HepG2 (cell line): ENCODE data around the gene GRB2. TPM values are rescaled to one million over a fixed set of nuclear protein-coding genes. Genes with fewer than 3 reads are reported as not detected.

Source experiments
- CBX1 ChIP-seq: IDR thresholded peaks from one replicate; pipeline ENCODE4 v1.6.1; 2016; ENCODE audit warnings: antibody characterized with exemption, low read depth
- FOSL1 ChIP-seq: sonication (generic); formaldehyde crosslinking; IDR thresholded peaks from 2 replicates; pipeline ENCODE4 v1.9.0; 2021; ENCODE audit warnings: missing genetic modification reagents, borderline replicate concordance
- HHEX ChIP-seq: IDR thresholded peaks from 2 replicates; pipeline ENCODE4 v1.6.1; 2016; ENCODE audit warnings: control low read depth
- KDM6A ChIP-seq: IDR thresholded peaks from 2 replicates; pipeline ENCODE4 v1.6.1; 2016; ENCODE audit warnings: low read depth
- MAFK ChIP-seq, 2 experiments: IDR thresholded peaks in 1 of 2; conservative IDR thresholded peaks in 1 of 2; 2 replicates each; pipeline ENCODE4 v1.6.1; 2011; ENCODE audit warnings: improper control_type of control experiment in 2 of 2, low read length in 2 of 2
- NFE2 ChIP-seq: sonication (generic); formaldehyde crosslinking; IDR thresholded peaks from 2 replicates; pipeline ENCODE4 v1.4.0; 2020; ENCODE audit warnings: missing genetic modification reagents
- NFRKB ChIP-seq: fragments of 450-650 bp; IDR thresholded peaks from 2 replicates; pipeline ENCODE4 v1.6.1; 2017
- PHF20 ChIP-seq: sonication (generic); formaldehyde crosslinking; IDR thresholded peaks from 2 replicates; pipeline ENCODE4 v1.5.0; 2020; ENCODE audit warnings: mild to moderate bottlenecking, missing genetic modification reagents
- SMYD3 ChIP-seq: sonication (generic); formaldehyde crosslinking; IDR thresholded peaks from 2 replicates; pipeline ENCODE4 v1.8.1; 2023; ENCODE audit warnings: mild to moderate bottlenecking, missing genetic modification reagents
- ZC3H4 ChIP-seq: sonication (generic); formaldehyde crosslinking; IDR thresholded peaks from 2 replicates; pipeline ENCODE4 v1.4.0; 2020; ENCODE audit warnings: missing genetic modification reagents, borderline replicate concordance
- ZNF24 ChIP-seq: fragments of 450-650 bp; IDR thresholded peaks from 2 replicates; pipeline ENCODE4 v1.6.1; 2017; ENCODE audit warnings: antibody characterized with exemption, mild to moderate bottlenecking
- ZNF558 ChIP-seq: sonication (generic); formaldehyde crosslinking; IDR thresholded peaks from 2 replicates; pipeline ENCODE4 v1.9.0; 2022; ENCODE audit warnings: mild to moderate bottlenecking, missing genetic modification reagents, borderline replicate concordance
- ZNF746 ChIP-seq: sonication (generic); formaldehyde crosslinking; IDR thresholded peaks from 2 replicates; pipeline ENCODE4 v1.8.0; 2022; ENCODE audit warnings: mild to moderate bottlenecking, missing genetic modification reagents
- ZSCAN20 ChIP-seq: sonication (generic); formaldehyde crosslinking; IDR thresholded peaks from 2 replicates; pipeline ENCODE4 v1.4.0; 2020; ENCODE audit warnings: missing genetic modification reagents, mild to moderate bottlenecking, borderline replicate concordance
- polyA plus RNA-seq, 8 experiments: library from polyadenylated mRNA; depleted of rRNA in 3 of 8; stranded (reverse) in 7 of 8; unstranded in 1 of 8; fragments of >200 nt; fragmentation: Illumina TruSeq in 4 of 8; extraction: Trizol in 4 of 8; gene quantifications; 2 replicates each; pipeline versions ENCODE4 v1.2.1 to v1.2.3, GENCODE V29; 2011 to 2016; ENCODE audit warnings: low read depth in 4 of 8, missing spikeins in 1 of 8, mixed read lengths in 1 of 8; ENCODE audit not compliant: insufficient read depth in 1 of 8
- total RNA-seq, 5 experiments: library from RNA; depleted of rRNA; stranded (reverse); fragments of >200 nt; fragmentation: Illumina TruSeq; extraction: Trizol; gene quantifications; 2 replicates each; pipeline ENCODE4 v1.2.3, GENCODE V29; 2016; ENCODE audit warnings: low read depth in 1 of 5
- TF ChIP-seq, protein P1 (sequence below): sonication (generic); formaldehyde crosslinking; IDR thresholded peaks from 2 replicates; pipeline ENCODE4 v1.9.0; 2021; ENCODE audit warnings: missing genetic modification reagents, borderline replicate concordance
- TF ChIP-seq, protein P2 (sequence below): IDR thresholded peaks from 2 replicates; pipeline ENCODE4 v1.6.1; 2016; ENCODE audit warnings: mild to moderate bottlenecking
- TF ChIP-seq, protein P3 (sequence below): sonication (generic); formaldehyde crosslinking; IDR thresholded peaks from 2 replicates; pipeline ENCODE4 v1.4.0; 2020; ENCODE audit warnings: low read depth, missing genetic modification reagents
- TF ChIP-seq, protein P4 (sequence below): sonication (generic); formaldehyde crosslinking; IDR thresholded peaks from 2 replicates; pipeline ENCODE4 v1.5.1; 2020; ENCODE audit warnings: missing genetic modification reagents, mild to moderate bottlenecking, borderline replicate concordance
- TF ChIP-seq, protein P5 (sequence below): sonication (generic); formaldehyde crosslinking; conservative IDR thresholded peaks from 2 replicates; pipeline ENCODE4 v1.5.0; 2020; ENCODE audit warnings: missing genetic modification reagents

Gene GRB2
- total and polyA plus RNA-seq, 2 of the 13 experiments (the other 11 are each of a cell fraction or from before 2014, with no cell fraction given), result 84.6 to 92.3 TPM

DNA sequence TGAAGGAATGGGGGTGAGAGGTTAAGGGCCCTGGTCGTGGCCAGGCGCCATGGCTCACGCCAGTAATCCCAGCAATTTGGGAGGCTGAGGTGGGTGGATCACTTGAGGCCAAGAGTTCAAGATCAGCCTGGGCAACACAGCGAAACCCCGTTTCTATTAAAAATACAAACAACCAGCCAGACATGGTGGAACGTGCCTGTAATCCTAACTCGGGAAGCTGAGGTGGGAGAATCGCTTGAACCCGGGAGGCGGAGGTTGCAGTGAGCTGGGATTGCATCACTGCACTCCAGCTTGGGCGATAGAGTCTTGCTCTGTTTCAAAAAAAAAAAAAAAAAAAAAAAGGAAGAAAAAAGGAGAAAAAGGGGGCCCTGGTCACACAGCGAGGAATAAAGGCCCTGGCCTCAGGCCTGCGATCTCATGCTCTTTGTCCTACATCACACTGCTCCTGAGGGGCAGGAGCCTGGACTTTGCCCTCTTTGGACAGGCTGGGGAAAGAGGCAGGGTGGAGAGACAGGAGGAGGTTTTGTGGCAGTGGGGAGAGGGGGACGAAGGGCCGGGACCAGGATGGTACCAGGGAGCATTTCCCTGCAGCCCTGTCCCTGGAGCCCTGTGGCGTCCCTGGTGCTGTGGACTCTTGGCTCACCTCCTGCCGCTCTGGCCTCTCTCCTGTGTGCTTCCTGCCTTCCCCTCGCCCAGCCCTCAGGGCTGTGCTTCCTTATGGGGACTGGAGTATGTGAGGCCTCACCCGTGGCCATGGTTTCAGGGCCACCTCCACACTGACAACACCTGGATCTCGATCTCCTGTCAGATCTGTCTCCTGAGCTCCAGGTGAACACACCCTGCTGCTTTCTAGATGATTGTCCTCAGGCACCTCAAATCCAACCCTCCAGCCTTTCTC lies 96.5 kb downstream of the GRB2 start (continued):
- TF ChIP-seq, protein P1, sequence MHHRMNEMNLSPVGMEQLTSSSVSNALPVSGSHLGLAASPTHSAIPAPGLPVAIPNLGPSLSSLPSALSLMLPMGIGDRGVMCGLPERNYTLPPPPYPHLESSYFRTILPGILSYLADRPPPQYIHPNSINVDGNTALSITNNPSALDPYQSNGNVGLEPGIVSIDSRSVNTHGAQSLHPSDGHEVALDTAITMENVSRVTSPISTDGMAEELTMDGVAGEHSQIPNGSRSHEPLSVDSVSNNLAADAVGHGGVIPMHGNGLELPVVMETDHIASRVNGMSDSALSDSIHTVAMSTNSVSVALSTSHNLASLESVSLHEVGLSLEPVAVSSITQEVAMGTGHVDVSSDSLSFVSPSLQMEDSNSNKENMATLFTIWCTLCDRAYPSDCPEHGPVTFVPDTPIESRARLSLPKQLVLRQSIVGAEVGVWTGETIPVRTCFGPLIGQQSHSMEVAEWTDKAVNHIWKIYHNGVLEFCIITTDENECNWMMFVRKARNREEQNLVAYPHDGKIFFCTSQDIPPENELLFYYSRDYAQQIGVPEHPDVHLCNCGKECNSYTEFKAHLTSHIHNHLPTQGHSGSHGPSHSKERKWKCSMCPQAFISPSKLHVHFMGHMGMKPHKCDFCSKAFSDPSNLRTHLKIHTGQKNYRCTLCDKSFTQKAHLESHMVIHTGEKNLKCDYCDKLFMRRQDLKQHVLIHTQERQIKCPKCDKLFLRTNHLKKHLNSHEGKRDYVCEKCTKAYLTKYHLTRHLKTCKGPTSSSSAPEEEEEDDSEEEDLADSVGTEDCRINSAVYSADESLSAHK (CRISPR knock-in tag), result no peak
- TF ChIP-seq ZNF24 (peak; percentile 21; the same call in 1 of the 2 replicates), CBX1 (peak; percentile 23), ZSCAN20 (no peak; the same call in 1 of the 2 replicates), NFRKB (no peak; the same call in 1 of the 2 replicates), PHF20 (peak; percentile 48; the same call in 1 of the 2 replicates), MAFK (conservative IDR thresholded peaks at IDR 0.05 in 1 of 2, IDR thresholded peaks at IDR 0.05 in 1 of 2; ENCODE audit: low read length in 2 of 2) (no peak), ZNF746 (CRISPR knock-in tag) (peak; percentile 76; the same call in 1 of the 2 replicates), SMYD3 (CRISPR knock-in tag) (peak; percentile 76; the same call in 1 of the 2 replicates), FOSL1 (no peak), HHEX (CRISPR knock-in tag) (no peak), ZC3H4 (no peak), KDM6A (peak; percentile 95), NFE2 (CRISPR knock-in tag) (no peak), ZNF558 (CRISPR knock-in tag) (0 out of 2 replicates have a peak, but pooled peaks have one; percentile 19)
- TF ChIP-seq, protein P2, sequence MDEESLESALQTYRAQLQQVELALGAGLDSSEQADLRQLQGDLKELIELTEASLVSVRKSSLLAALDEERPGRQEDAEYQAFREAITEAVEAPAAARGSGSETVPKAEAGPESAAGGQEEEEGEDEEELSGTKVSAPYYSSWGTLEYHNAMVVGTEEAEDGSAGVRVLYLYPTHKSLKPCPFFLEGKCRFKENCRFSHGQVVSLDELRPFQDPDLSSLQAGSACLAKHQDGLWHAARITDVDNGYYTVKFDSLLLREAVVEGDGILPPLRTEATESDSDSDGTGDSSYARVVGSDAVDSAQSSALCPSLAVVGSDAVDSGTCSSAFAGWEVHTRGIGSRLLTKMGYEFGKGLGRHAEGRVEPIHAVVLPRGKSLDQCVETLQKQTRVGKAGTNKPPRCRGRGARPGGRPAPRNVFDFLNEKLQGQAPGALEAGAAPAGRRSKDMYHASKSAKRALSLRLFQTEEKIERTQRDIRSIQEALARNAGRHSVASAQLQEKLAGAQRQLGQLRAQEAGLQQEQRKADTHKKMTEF, result peak; percentile 93
- TF ChIP-seq, protein P3, sequence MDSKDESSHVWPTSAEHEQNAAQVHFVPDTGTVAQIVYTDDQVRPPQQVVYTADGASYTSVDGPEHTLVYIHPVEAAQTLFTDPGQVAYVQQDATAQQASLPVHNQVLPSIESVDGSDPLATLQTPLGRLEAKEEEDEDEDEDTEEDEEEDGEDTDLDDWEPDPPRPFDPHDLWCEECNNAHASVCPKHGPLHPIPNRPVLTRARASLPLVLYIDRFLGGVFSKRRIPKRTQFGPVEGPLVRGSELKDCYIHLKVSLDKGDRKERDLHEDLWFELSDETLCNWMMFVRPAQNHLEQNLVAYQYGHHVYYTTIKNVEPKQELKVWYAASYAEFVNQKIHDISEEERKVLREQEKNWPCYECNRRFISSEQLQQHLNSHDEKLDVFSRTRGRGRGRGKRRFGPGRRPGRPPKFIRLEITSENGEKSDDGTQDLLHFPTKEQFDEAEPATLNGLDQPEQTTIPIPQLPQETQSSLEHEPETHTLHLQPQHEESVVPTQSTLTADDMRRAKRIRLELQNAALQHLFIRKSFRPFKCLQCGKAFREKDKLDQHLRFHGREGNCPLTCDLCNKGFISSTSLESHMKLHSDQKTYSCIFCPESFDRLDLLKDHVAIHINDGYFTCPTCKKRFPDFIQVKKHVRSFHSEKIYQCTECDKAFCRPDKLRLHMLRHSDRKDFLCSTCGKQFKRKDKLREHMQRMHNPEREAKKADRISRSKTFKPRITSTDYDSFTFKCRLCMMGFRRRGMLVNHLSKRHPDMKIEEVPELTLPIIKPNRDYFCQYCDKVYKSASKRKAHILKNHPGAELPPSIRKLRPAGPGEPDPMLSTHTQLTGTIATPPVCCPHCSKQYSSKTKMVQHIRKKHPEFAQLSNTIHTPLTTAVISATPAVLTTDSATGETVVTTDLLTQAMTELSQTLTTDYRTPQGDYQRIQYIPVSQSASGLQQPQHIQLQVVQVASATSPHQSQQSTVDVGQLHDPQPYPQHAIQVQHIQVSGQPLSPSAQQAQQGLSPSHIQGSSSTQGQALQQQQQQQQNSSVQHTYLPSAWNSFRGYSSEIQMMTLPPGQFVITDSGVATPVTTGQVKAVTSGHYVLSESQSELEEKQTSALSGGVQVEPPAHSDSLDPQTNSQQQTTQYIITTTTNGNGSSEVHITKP (CRISPR knock-in tag), result 0 out of 2 replicates have a peak, but pooled peaks have one; percentile 74
- TF ChIP-seq, protein P4, sequence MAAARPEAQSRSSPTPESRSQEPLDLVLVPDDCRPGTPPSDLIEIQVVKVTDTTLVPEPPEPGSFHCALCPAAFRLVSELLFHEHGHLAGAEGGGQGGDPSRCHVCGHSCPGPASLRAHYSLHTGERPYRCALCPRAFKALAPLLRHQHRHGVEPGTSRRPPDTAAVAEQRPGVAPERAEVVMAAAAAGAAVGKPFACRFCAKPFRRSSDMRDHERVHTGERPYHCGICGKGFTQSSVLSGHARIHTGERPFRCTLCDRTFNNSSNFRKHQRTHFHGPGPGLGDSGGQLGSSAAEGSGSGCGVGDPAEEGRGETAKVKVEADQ (CRISPR knock-in tag), result peak; percentile 79; the same call in 1 of the 2 replicates
- TF ChIP-seq, protein P5, sequence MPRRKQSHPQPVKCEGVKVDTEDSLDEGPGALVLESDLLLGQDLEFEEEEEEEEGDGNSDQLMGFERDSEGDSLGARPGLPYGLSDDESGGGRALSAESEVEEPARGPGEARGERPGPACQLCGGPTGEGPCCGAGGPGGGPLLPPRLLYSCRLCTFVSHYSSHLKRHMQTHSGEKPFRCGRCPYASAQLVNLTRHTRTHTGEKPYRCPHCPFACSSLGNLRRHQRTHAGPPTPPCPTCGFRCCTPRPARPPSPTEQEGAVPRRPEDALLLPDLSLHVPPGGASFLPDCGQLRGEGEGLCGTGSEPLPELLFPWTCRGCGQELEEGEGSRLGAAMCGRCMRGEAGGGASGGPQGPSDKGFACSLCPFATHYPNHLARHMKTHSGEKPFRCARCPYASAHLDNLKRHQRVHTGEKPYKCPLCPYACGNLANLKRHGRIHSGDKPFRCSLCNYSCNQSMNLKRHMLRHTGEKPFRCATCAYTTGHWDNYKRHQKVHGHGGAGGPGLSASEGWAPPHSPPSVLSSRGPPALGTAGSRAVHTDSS (CRISPR knock-in tag), result no peak
